Ovary (tissue), 1 donor: ENCODE results near the gene OR11A1.

Experiments
- EP300 ChIP-seq: sonication (generic); formaldehyde crosslinking; IDR thresholded peaks from one replicate; pipeline ENCODE4 v1.6.1; 2017; ENCODE audit warnings: antibody characterized with exemption
- POLR2A ChIP-seq: fragments of 450-650 bp; IDR thresholded peaks from one replicate; pipeline ENCODE4 v1.6.1; 2017; ENCODE audit warnings: antibody characterized with exemption, mild to moderate bottlenecking, moderate library complexity

DNA sequence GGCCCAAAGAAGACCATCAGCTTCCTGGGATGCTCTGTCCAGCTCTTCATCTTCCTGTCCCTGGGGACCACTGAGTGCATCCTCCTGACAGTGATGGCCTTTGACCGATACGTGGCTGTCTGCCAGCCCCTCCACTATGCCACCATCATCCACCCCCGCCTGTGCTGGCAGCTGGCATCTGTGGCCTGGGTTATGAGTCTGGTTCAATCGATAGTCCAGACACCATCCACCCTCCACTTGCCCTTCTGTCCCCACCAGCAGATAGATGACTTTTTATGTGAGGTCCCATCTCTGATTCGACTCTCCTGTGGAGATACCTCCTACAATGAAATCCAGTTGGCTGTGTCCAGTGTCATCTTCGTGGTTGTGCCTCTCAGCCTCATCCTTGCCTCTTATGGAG lies 5.2 kb upstream of the OR11A1 start:
- TF ChIP-seq POLR2A (no peak), EP300 (no peak)
